MCF 10A (cell line): Measurements from ENCODE around the gene SULT1C4. TPM values are rescaled to one million over a fixed set of nuclear protein-coding genes. Genes with fewer than 3 reads are reported as not detected.

Experiments
- BruUV-seq: library from RNA; stranded (reverse); fragments of 400-500 nt; replicated peaks from 2 replicates; lab custom pipeline; 2021; lab: Mats Ljungman, UMichigan
- CTCF ChIA-PET: fragments of 300-600 bp; sonication (Branson Sonifier 250); formaldehyde crosslinking; extraction: SDS; loops from one replicate; lab custom pipeline; 2021; ENCODE audit warnings: antibody characterized with exemption, inconsistent platforms; lab: Yijun Ruan, JAX
- POLR2A ChIA-PET: fragments of 300-600, 350-650 bp; sonication (Branson Sonifier 250); formaldehyde crosslinking; extraction: SDS; loops from one replicate; lab custom pipeline; 2020; ENCODE audit warnings: antibody characterized with exemption, inconsistent platforms; lab: Yijun Ruan, JAX
- DNase-seq: peaks from one replicate; pipeline ENCODE4 v3.0.0-alpha.2; 2018; ENCODE audit not compliant: unreplicated experiment
- H3K27ac Mint-ChIP-seq: one replicate; pipeline ENCODE4 v1.8.0; 2022; ENCODE audit warnings: mild to moderate bottlenecking, low read depth, mixed read lengths; ENCODE audit not compliant: unreplicated experiment
- H3K27me3 Mint-ChIP-seq: one replicate; pipeline ENCODE4 v1.8.0; 2022; ENCODE audit warnings: mixed read lengths; ENCODE audit not compliant: insufficient read depth, unreplicated experiment
- H3K36me3 Mint-ChIP-seq: one replicate; pipeline ENCODE4 v1.8.0; 2022; ENCODE audit warnings: mild to moderate bottlenecking, moderate library complexity, mixed read lengths; ENCODE audit not compliant: insufficient read depth, unreplicated experiment
- H3K4me1 Mint-ChIP-seq: one replicate; pipeline ENCODE4 v1.8.0; 2022; ENCODE audit warnings: mixed read lengths; ENCODE audit not compliant: insufficient read depth, unreplicated experiment
- H3K4me3 Mint-ChIP-seq: one replicate; pipeline ENCODE4 v1.8.0; 2022; ENCODE audit warnings: mild to moderate bottlenecking, moderate library complexity, mixed read lengths; ENCODE audit not compliant: unreplicated experiment
- H3K9me3 Mint-ChIP-seq: one replicate; pipeline ENCODE4 v1.8.0; 2022; ENCODE audit warnings: mixed read lengths; ENCODE audit not compliant: unreplicated experiment
- intact Hi-C: fragments of 100-400 bp; cut with micrococcal nuclease; formaldehyde crosslinking; loops from 2 replicates; pipeline ENCODE4 v1.14.1; 2022
- total RNA-seq: library from RNA; stranded (reverse); gene quantifications from 2 replicates; pipeline ENCODE4 v1.2.3, GENCODE V29; 2022
- TF ChIP-seq, protein P1 (sequence below): fragments of 200-600 bp; IDR thresholded peaks from one replicate; pipeline ENCODE4 v1.8.0; 2022; ENCODE audit warnings: antibody characterized with exemption, mild to moderate bottlenecking; ENCODE audit not compliant: unreplicated experiment

SULT1C4 gene
- total RNA-seq, 1 experiment from 2014 or later = not detected

- Mint-ChIP-seq H3K4me1 (peaks cover 5% of the 10 kb centered on the region), H3K27me3 (no peaks in the 10 kb centered on the region), H3K36me3 (no peaks in the 10 kb centered on the region), H3K4me3 (no peak overlapping the region), H3K9me3 (peaks cover 6% of the 10 kb centered on the region), H3K27ac (no peak overlapping the region)
- DNase-seq = no peak
- POLR2A ChIA-PET = interaction anchor here (0.7 kb wide), 1 partner anchor 290 kb away, joined by 3 read pairs; no protein-coding TSS in a partner anchor
- BruUV-seq = no TSS peak
- CTCF ChIA-PET = interaction anchor here (0.7 to 2.0 kb wide), 3 partner anchors 237 to 290 kb away, joined by 3 to 5 read pairs (median 3); no protein-coding TSS in a partner anchor
- intact Hi-C loops = loop anchor here (5.0 kb wide), 1 partner anchor 145 kb away; no protein-coding TSS in a partner anchor
- TF ChIP-seq, protein P1, sequence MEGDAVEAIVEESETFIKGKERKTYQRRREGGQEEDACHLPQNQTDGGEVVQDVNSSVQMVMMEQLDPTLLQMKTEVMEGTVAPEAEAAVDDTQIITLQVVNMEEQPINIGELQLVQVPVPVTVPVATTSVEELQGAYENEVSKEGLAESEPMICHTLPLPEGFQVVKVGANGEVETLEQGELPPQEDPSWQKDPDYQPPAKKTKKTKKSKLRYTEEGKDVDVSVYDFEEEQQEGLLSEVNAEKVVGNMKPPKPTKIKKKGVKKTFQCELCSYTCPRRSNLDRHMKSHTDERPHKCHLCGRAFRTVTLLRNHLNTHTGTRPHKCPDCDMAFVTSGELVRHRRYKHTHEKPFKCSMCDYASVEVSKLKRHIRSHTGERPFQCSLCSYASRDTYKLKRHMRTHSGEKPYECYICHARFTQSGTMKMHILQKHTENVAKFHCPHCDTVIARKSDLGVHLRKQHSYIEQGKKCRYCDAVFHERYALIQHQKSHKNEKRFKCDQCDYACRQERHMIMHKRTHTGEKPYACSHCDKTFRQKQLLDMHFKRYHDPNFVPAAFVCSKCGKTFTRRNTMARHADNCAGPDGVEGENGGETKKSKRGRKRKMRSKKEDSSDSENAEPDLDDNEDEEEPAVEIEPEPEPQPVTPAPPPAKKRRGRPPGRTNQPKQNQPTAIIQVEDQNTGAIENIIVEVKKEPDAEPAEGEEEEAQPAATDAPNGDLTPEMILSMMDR = no peak
These were observed 30.9 kb upstream of the SULT1C4 start for GRCh38 chr2:108346827-108347226.

GRCh38 chr2:108347786-108348185 lies 30.0 kb upstream of the SULT1C4 start:
- Mint-ChIP-seq H3K27ac (no peak overlapping the region), H3K36me3 (no peaks in the 10 kb centered on the region), H3K27me3 (no peaks in the 10 kb centered on the region), H3K4me3 (no peak overlapping the region), H3K4me1 (peaks cover 6% of the 10 kb centered on the region), H3K9me3 (peaks cover 6% of the 10 kb centered on the region)
- no peak for DNase-seq
- ChIA-PET CTCF (interaction anchor here (1.0 kb wide), 1 partner anchor 289 kb away, joined by 3 read pairs; no protein-coding TSS in a partner anchor), POLR2A (no interaction called here)
- intact Hi-C loops = loop anchor here (5.0 kb wide), 1 partner anchor 145 kb away; no protein-coding TSS in a partner anchor
- TF ChIP-seq, protein P1 = no peak
- no TSS peak for BruUV-seq

DNA sequence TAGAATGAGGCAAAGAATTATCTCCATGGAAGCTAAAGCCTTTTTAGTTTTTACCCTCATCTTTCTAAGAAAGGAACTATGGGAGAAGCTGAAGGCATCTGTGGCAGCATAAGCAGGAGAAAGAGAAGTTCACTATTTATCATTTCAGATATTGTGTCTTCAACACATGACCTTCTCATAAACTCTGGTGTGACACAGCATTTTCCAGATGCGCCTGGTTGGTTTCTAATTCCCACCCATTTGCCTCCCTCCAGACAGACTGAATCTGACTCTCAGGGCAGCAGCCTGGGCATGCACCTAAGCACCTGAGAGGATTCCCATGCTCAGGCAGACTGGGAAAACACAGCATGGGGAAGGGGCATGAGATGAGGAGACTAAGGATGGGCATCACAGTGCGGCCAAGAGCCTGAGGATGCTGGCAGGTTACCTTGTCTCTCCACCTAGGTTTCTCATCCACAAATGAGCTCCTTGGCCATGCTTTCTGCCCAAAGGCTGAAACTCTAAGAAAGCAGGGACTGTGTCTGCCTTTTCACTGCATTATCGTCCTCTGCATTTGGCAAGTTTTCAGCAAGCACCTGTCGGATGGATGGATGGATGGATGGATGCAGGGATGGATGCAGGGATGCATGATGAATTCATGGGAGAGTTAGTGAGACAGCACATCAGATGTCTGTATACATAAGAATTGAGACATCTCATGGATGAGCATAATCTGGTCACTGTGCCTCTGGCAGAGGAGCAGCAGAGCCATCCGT lies 28.8 kb upstream of the SULT1C4 start:
- Mint-ChIP-seq H3K4me1 (peaks cover 6% of the 10 kb centered on the region), H3K27ac (no peak overlapping the region), H3K9me3 (no peaks in the 10 kb centered on the region), H3K27me3 (no peaks in the 10 kb centered on the region), H3K4me3 (no peak overlapping the region), H3K36me3 (no peaks in the 10 kb centered on the region)
- intact Hi-C loops = loop anchor here (5.0 kb wide), 1 partner anchor 143 kb away; no protein-coding TSS in a partner anchor
- no TSS peak for BruUV-seq
- ChIA-PET CTCF (interaction anchor here (0.6 to 1.2 kb wide), 5 partner anchors 32 to 285 kb away, joined by 3 to 7 read pairs (median 3); no protein-coding TSS in a partner anchor), POLR2A (interaction anchor here (0.7 kb wide), 1 partner anchor 33 kb away, joined by 3 read pairs; no protein-coding TSS in a partner anchor)
- TF ChIP-seq, protein P1 = no peak
- DNase-seq = no peak

GRCh38 chr2:108349571-108349928 lies 28.2 kb upstream of the SULT1C4 start:
- POLR2A ChIA-PET = no interaction called here
- Mint-ChIP-seq H3K36me3 (no peaks in the 10 kb centered on the region), H3K4me3 (no peak overlapping the region)

More at GRCh38 chr2:108349571-108349928, 28.2 kb upstream of the SULT1C4 start:
- no peak for DNase-seq
- CTCF ChIA-PET = interaction anchor here (1.1 to 1.2 kb wide), 2 partner anchors 33 to 234 kb away, joined by 3 to 7 read pairs; no protein-coding TSS in a partner anchor
- Mint-ChIP-seq H3K27me3 (no peaks in the 10 kb centered on the region), H3K9me3 (no peaks in the 10 kb centered on the region), H3K4me1 (peaks cover 6% of the 10 kb centered on the region), H3K27ac (no peak overlapping the region)
- intact Hi-C loops = loop anchor here (5.0 kb wide), 1 partner anchor 143 kb away; no protein-coding TSS in a partner anchor
- BruUV-seq = no TSS peak
- TF ChIP-seq, protein P1 = no peak
